Jurkat, Clone E6-1 (cell line): ENCODE data around the gene ARX.

ENCODE experiments used
- DNase-seq: peaks from one replicate; pipeline ENCODE4 v3.0.0-alpha.2; 2011; ENCODE audit warnings: low read depth, low spot score
- H3K4me3 ChIP-seq: 2 replicates; pipeline ENCODE4 v1.5.1; 2011; ENCODE audit warnings: mild to moderate bottlenecking, low read length, control low read depth, moderate library complexity

Gene ARX

DNA sequence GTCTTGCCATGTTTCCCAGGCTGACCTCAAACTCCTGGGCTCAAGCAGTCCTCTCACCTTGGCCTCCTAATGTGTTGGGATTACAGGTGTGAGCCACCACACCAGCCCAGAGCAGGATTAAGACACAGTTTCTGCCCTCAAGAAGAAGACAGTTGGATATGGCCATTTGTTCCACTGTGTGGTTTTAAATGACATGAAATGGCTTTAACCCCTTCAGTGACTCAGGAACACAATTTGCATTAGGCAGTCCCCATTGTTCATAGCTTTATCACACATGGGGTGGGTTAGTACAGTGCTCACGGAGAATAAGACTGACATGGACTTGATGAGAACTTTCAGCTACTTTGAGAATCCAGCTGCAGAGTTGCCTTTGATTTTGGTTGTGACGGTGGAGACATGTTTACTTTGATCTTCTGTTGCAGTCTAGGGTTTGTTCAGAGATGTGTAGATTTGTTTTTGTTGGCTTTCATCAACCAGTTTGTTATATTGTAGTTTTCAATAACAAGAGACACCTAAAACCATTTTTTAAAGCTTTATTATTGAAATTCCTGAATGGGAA, 60.3 kb downstream of the ARX start:
- peak; percentile 16 for DNase-seq
- no peak overlapping the region for H3K4me3 ChIP-seq

DNA sequence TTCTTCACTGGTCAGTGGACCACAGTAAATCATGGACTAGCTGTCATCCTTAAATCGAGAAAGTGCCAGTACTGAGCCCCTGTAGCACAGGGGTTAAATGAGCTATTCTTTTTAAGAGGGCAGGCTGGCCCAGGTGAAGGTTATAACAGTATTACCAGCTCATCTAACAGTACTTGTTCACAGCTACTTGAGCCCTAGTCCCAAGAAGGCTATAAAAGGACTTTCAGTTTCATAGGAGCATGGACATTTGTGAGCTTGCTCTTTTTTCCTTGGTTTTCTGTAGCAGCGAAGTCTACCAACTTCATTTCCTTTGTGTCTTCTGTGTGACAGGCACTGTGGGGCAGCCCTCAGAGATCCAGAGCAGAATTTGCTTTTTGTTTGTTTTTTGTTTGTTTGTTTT, 61.0 kb downstream of the ARX start:
- H3K4me3 ChIP-seq: no peak overlapping the region
- DNase-seq: no peak
